ENCODE measurements around the gene CCBE1.

CCBE1 gene

DNA sequence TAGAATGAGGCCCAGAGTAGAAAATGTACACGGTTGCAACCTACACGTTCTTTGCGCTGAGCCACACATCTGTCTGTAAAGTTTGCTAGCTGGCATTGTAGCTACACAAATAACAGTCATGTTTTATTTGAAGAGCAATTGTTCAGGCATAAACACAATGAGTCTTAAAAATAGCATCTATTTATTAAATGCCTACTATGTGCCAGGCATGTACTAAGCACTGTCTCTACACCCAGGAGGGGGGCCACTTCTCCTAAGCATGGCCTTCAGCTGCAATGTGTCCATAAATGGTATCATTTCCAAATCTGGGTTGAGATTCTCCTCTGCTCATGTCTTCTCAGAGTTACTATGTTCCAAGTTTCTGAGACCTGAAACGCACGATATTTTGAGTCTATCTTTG, 182.1 kb downstream of the CCBE1 start:
- H3K4me3 ChIP-seq (ENCODE audit: insufficient read depth, low read length, poor library complexity, severe bottlenecking): no peak overlapping the region
- no peaks in the 10 kb centered on the region for H3F3A ChIP-seq (ENCODE audit: insufficient read depth)
- H4K20me1 ChIP-seq (ENCODE audit: low read depth, low read length): no peaks in the 10 kb centered on the region
- no peak overlapping the region for H3K4me2 ChIP-seq (ENCODE audit: low read depth, low read length, poor library complexity, severe bottlenecking)
- no peak for TF ChIP-seq CTCF (IDR thresholded peaks at IDR 0.05; ENCODE audit: insufficient read depth, low read length, poor library complexity, severe bottlenecking)
- TF ChIP-seq EZH2phosphoT487 (conservative IDR thresholded peaks at IDR 0.05; ENCODE audit: low read length): no peak
- no peaks in the 10 kb centered on the region for H3K9me2 ChIP-seq (replicated peaks; ENCODE audit: insufficient read depth, low read length)
- H3K36me3 ChIP-seq (ENCODE audit: low read length): no peaks in the 10 kb centered on the region
- H3K9ac ChIP-seq (ENCODE audit: low read length): no peak overlapping the region
- no peaks in the 10 kb centered on the region for H3K9me3 ChIP-seq (ENCODE audit: insufficient read depth, low read length)
- no peak overlapping the region for H3K27ac ChIP-seq (ENCODE audit: low read depth, low read length)
- no peaks in the 10 kb centered on the region for H3K79me2 ChIP-seq (ENCODE audit: insufficient read depth, low read length)
- H3K27me3 ChIP-seq (ENCODE audit: low read length): no peaks in the 10 kb centered on the region
- no peak overlapping the region for H2AFZ ChIP-seq (ENCODE audit: low read depth, low read length, severe bottlenecking)

GRCh38 chr18:59514203-59514602, 183.0 kb downstream of the CCBE1 start:
- H3K27me3 ChIP-seq (ENCODE audit: low read length): no peaks in the 10 kb centered on the region
- no peaks in the 10 kb centered on the region for H3K36me3 ChIP-seq (ENCODE audit: low read length)
- no peak overlapping the region for H3K4me3 ChIP-seq (ENCODE audit: insufficient read depth, low read length, poor library complexity, severe bottlenecking)
- TF ChIP-seq EZH2phosphoT487 (conservative IDR thresholded peaks at IDR 0.05; ENCODE audit: low read length) (no peak), CTCF (IDR thresholded peaks at IDR 0.05; ENCODE audit: insufficient read depth, low read length, poor library complexity, severe bottlenecking) (no peak)
- no peak overlapping the region for H3K27ac ChIP-seq (ENCODE audit: low read depth, low read length)
- H3K4me2 ChIP-seq (ENCODE audit: low read depth, low read length, poor library complexity, severe bottlenecking): no peak overlapping the region
- no peak overlapping the region for H3K9ac ChIP-seq (ENCODE audit: low read length)
- no peaks in the 10 kb centered on the region for H3K79me2 ChIP-seq (ENCODE audit: insufficient read depth, low read length)
- H3K9me2 ChIP-seq (replicated peaks; ENCODE audit: insufficient read depth, low read length): no peaks in the 10 kb centered on the region
- H2AFZ ChIP-seq (ENCODE audit: low read depth, low read length, severe bottlenecking): no peak overlapping the region
- no peaks in the 10 kb centered on the region for H3F3A ChIP-seq (ENCODE audit: insufficient read depth)
- no peaks in the 10 kb centered on the region for H4K20me1 ChIP-seq (ENCODE audit: low read depth, low read length)
- H3K9me3 ChIP-seq (ENCODE audit: insufficient read depth, low read length): no peaks in the 10 kb centered on the region

- no peaks in the 10 kb centered on the region for H3K27me3 ChIP-seq (ENCODE audit: low read length)
- no peaks in the 10 kb centered on the region for H3K79me2 ChIP-seq (ENCODE audit: insufficient read depth, low read length)
- TF ChIP-seq EZH2phosphoT487 (conservative IDR thresholded peaks at IDR 0.05; ENCODE audit: low read length) (no peak), CTCF (IDR thresholded peaks at IDR 0.05; ENCODE audit: insufficient read depth, low read length, poor library complexity, severe bottlenecking) (no peak)
- H3K4me2 ChIP-seq (ENCODE audit: low read depth, low read length, poor library complexity, severe bottlenecking): no peak overlapping the region
- no peaks in the 10 kb centered on the region for H3K9me3 ChIP-seq (ENCODE audit: insufficient read depth, low read length)
- no peaks in the 10 kb centered on the region for H3K9me2 ChIP-seq (replicated peaks; ENCODE audit: insufficient read depth, low read length)
- H2AFZ ChIP-seq (ENCODE audit: low read depth, low read length, severe bottlenecking): no peak overlapping the region
- no peaks in the 10 kb centered on the region for H3F3A ChIP-seq (ENCODE audit: insufficient read depth)
- no peak overlapping the region for H3K27ac ChIP-seq (ENCODE audit: low read depth, low read length)
- no peaks in the 10 kb centered on the region for H4K20me1 ChIP-seq (ENCODE audit: low read depth, low read length)
- H3K4me3 ChIP-seq (ENCODE audit: insufficient read depth, low read length, poor library complexity, severe bottlenecking): no peak overlapping the region
- H3K9ac ChIP-seq (ENCODE audit: low read length): no peak overlapping the region
- H3K36me3 ChIP-seq (ENCODE audit: low read length): no peaks in the 10 kb centered on the region
Measured at GRCh38 chr18:59512025-59512755, 185.0 kb downstream of the CCBE1 start.

Measured in SU-DHL-6 (cell line).